Transverse colon (tissue), 4 donors: ENCODE data around the gene RPL38.

Experiments
- CTCF ChIP-seq, 5 experiments: fragments of 200-600 bp in 3 of 5; fragments of 450-650 bp in 2 of 5; sonication (generic) in 3 of 5; IDR thresholded peaks; 1 replicate in 2 of 5; 2 replicates in 3 of 5; pipeline ENCODE4 v1.5.1; 2016 to 2017; ENCODE audit warnings: antibody characterized with exemption in 5 of 5, inconsistent platforms in 3 of 5, mild to moderate bottlenecking in 2 of 5, moderate library complexity in 1 of 5
- POLR2A ChIP-seq: fragments of 450-650 bp; IDR thresholded peaks from one replicate; pipeline ENCODE4 v1.6.1; 2016; ENCODE audit warnings: antibody characterized with exemption, mild to moderate bottlenecking, moderate library complexity
- POLR2AphosphoS5 ChIP-seq, 3 donors: sonication (generic); formaldehyde crosslinking; IDR thresholded peaks; one replicate each; pipeline ENCODE4 v1.6.1; 2016; ENCODE audit warnings: antibody characterized with exemption in 3 of 3

GRCh38 chr17:74158761-74159160, 44.7 kb upstream of the RPL38 start:
- TF ChIP-seq POLR2AphosphoS5 (IDR thresholded peaks at IDR 0.05) = no peak
- TF ChIP-seq CTCF (IDR thresholded peaks at IDR 0.05) = no peak
- TF ChIP-seq POLR2A = no peak
